ENCODE data around the gene VAV2.

The VAV2 gene

DNA sequence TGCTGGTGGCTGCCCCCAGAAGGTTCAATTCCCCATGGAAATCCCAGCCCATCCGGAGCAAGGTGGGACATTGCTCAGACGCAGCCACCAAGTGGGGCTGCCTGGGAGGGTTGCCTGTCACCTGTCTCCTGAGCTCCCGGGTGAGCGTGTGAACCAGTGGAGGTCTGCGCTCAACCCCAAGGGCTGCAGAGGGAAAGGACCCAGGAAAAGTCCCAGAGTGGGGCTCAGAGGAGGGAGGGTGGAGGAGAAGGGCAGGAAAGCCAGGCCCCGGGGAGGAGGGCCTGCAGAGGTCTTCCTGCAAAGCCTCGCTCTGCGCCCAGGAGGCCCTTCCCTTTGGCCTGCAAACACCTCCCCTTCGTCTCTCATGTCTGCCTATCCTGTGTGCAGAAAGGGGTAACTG, 134.5 kb downstream of the VAV2 start:
- no peak for DNase-seq

DNA sequence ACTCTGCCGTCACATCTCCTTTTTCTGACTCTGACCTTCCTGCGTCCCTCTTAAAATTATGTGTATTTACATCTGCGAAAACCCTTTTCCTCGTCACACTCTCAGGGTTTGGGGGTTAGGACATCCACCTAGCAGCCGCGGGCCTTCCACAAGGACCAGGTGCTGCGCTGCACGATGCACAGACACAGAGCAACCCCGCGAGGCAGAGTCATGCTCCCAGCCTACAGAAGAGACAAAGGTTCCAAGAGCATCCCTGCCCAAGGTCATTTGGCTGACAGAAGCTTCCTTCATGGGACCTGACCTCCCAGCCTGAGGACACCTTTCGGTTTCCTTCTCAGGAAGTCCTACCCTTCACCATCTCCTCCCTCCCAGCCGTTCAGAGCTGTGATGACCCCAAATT, 135.3 kb downstream of the VAV2 start:
- no peak for DNase-seq

DNA sequence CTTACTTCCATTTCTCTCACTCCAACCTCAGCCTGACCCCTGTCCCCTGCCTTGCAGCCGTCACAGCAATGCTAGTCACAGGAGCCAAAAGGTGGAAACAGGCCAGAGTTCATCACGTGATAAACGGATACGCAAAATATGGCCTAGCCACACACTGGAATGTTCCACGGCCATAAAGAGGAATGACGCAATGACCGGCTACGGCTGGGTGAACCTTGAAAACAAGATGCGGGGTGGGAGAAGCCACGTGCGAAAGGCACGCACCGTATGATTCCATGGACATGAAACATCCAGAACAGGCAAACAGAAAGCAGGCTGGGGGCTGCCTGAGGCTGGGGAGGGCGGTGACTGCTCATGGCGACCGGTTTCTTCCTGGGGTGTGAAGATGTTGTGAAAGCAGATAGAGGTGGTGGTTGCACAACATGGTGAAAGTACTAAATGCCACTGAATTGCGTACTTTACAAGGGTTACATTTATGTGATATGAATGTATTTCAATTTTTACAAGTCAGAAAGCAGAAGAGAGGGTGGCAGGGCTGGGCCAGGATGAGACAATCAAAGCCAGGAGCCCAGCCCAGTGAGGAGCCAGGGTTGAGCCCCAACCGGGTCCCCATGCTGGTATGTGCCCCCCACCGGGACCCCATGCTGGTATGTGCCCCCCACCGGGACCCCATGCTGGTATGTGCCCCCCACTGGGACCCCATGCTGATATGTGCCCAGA, 136.2 kb downstream of the VAV2 start:
- no peak for DNase-seq

DNA sequence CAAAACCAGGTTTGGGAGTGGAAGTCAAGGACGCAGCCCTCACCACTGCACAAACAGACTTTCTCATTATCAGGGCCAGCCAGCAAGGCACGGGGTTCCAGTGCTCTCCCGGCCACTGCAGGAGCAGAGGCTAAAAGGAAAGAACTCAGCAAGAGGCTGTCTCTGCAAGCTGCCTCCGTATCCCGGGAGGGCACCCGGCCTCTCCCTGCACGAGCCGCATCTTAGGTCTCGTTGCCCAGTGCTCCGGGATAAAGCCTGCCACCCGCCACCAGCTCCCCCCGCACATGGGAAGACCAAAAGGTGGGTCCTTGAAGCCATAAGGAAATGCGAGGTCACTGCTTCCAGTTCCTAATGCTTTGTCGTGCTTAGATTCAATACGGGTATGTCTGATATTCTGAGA, 136.8 kb downstream of the VAV2 start:
- no peak for DNase-seq

DNA sequence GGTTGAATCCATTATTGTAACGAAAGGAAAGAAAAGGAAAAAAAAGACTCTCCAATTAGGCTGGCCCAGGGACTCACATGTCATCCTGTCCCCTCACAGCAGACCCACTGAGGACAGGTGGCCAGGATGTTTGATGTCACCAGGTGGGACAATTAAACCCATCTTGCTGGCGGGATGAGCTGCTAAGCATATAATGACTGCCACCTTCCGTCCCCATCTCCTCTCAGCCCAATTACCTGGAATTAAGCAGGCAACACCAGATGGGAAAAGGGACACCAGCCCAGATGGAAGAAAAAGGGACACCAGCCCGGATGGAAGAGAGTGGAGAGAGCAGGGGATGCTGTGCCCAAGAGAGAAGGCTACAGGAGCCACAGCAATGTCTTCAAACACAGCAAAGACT, 137.4 kb downstream of the VAV2 start:
- no peak for DNase-seq

DNA sequence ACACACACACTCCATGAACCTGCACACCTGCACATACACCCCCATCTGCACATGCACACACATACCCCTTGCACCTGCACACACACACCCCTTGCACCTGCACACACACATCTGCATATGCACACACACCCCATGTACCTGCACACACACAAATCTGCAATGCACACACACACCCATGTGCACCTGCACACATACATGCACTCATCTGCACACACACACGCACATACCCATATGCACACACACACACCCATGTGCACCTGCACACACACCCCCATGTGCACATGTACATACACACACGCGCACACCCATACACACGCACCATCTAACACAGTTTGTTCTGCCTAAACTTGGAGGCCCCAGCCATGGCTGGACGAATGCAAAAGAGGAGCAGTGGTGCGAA, 138.1 kb downstream of the VAV2 start:
- no peak for DNase-seq

DNA sequence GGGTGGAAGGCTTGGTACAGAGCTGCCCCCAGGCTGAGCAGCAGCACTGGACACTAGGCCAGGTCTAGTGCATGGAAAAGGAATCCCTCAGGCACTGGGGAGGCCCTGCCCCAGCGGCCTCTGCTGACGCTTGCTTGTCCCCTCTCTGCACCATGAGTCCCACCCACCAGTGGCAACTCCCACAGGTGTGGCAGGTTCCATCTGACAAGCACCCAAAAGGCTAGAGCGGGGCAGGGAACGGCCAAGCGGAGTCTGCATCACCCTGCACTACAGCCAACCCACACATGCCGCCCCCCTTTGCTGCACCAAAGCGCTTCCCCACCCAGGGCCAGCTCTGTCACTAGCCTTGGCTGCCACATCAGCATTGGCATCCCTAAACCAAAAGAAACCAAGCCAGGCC, 138.8 kb downstream of the VAV2 start:
- DNase-seq = no peak

DNA sequence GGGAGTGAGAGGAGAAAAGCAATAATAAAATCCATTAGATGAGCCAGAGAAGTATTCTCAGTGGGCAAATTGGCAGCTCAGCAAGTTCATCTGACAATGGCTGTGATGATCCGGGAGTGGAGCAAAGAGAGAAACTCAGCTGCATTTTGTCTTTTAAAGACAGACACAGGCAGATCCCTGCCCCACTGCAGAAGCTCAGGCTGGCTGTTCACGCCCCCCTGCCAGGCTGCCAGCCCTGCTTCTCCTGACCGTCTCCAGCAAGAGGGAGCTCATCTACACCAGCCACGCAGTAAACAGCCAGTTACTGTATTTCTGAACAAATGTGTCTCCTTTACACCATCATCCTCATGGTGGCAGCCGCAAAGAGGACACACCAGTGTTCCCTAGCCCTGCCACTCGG, 139.7 kb downstream of the VAV2 start:
- peak in 20 of 58 donors; percentile 10 to 38 (median 24) for DNase-seq

DNA sequence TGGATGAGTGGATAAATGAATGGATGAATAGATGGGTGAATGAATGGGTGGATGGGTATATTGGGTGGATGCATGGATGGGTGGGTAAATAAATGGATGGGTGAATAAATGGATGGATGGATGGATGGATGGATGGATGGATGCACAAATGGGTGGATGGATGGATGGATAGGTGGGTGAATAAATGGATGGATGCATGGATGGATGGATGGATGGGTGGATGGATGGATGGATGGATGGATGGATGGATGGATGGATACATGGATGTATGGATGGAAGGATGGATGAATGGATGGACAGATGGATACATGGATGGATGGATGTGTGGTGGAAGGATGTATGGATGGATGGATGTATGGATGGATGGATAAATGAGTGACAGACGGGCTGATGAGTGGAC, 140.4 kb downstream of the VAV2 start:
- DNase-seq = no peak

DNA sequence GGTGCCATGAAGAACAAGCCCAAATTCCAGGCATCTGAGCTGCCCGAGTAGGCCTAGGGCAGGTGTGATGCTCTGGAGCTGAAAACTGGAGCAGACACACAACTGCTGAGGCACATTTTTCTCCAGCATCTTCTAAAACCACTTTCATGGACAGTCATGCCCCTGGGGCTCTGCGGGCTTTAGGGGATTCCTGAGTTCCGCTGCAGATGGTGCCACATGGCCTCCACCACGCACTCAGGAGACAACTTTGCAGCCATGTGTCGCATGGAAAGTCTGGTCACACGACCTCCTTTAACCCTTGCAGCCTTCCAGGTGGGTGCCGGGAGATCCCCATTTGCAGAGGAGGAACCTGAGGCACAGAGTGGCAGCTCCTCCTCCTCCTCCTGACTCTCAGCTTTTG, 141.2 kb downstream of the VAV2 start:
- no peak for DNase-seq

DNA sequence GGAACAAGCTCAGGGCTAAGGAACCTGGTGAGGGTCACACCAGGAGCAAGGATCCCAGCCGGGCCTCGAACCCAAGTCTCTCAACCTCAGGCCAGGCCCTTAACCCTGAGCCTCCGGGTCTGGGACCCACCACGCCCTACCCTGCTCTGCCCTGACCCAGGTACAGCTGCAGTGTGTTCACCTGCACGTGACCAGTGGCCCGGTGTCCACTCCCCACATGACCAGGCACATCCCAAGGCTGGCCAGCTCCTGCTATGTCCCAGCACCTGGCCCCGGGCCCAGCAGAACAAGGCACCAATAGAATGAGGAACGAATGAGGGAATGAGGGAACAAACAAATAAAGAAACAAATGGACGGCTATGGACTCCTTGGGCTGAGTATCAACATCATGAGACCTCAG, 142.0 kb downstream of the VAV2 start:
- no peak for DNase-seq

DNA sequence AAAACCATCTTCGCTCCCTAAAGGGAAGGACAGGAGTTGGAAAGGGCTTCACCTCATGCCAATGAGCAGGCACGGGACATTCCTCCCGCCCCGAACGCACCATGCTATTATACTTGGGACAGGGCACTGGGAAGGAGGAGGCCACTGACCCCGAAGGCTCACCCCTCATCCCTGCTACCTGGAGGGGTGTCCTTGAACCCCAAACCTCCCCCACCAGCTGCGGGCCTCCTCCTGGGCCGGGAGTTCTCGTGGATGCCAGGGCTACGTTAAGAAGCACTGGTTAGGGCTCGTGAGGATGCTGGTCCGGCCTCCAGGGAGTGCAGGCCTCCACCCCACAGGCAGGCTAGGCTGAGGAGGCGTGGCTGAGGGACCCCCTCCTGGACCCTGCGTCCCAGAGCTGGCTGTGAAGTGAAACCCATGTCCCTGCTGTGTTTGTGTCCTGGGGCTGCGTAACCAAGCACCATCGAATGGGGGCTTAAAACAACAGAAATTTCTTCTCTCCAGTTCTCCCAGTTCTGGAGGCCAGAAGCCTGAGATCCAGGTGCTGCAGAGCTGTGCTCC, 142.9 kb downstream of the VAV2 start:
- no peak for DNase-seq

DNA sequence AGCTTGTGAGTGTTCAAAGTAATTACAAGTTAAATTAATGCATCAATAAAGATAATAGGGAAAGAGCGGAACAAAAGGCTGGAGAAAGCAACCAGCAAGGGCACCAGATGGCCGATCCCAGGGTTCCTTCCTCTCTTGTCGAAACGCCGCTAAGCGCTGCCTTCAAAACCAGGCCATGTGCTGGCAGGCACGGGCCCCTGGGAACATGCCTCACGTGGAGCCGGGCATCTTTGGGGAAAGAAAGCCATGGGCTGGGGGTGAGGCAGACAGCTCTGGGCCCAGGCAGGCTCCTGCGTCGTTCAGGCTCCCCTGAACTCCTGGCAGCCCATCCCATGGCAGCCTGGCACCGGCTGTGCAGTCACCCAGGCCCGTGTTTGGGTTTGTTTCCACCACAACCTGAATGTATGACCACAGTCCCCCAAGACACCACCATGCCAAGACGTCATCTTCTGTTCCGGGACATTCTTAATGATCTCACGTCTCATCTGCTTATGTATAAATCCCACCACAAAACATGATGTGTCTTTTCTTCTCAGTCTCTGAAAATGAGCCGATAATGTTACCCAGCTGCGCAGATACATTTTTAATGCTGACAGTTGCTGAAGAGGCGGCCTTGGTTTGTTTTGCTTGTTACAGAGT, 143.5 kb downstream of the VAV2 start:
- DNase-seq = no peak

DNA sequence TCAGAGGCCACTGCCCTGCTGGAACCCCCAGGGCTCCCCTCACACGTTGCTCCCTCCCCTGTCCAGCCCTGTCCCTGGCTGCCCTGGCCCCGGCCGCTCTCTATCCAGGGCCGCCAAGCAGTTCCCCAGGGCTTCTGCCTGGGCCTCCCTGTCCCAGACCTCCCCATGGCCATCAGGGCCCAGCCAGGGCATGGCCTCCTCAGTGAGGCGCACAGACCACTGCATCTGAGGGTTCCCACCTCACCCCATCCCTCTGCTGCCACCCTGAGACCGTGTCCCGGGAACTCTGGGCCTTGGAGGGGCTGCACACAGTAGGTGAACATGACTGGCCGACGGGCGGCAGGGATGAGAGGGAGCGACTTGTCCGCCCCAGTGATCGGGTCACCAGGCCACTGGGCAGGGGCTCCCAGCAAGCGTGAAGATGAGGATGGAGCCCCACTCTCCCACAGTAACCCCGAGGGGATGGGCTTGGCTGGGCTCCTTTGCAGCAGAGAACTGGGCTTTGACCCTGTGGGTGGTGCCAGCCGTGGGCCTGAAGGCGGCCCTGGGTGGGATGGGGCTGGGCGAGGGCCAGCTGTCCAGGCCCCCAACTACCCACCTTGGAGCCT, 145.5 kb downstream of the VAV2 start:
- no peak for DNase-seq

DNA sequence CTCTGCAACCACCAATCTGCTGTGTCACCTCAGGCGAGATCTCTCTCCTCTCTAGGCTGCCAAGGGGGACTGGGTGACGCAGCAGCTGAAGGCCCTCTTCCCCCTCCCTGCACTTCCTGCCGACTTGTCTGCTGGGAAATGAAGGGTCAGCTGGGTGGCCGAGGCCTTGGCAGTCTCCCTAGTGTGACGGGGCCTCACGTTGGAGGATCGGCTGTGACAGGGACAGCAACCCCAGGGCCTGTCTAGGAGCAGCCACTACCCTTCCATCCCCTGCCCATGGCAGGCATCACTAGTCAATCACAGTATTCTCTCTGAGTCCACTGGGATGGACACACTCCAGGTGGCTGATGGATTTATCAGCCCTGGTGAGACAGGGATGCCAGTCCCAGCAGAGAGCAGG, 146.7 kb downstream of the VAV2 start:
- peak in 32 of 58 donors; percentile 6 to 59 (median 22) for DNase-seq

DNA sequence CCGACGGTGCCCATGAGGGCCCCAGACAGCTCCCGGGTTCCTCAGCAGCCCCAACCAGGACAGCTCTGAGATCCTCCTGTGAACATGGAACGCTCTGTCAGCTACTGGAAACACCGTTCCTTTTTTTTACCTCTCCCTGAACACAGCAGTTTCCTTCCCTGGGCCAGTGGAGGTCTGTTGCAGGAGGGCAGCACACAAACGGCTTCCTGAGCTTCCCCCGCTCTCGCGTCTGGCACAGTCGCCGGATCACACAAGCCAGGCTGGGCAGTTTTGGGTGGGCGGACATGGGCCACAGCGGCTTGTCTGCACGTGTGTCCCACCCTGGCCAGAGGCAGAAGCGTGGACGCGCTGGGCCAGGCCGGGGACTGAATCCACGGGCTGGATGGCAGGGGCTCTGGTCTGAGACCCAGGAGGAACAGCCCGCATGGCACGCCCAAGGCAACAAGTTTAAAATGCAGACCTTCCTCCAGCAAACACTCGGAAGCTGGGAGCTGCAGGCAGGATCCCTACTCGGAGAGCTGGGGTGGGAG, 147.2 kb downstream of the VAV2 start:
- no peak for DNase-seq

DNA sequence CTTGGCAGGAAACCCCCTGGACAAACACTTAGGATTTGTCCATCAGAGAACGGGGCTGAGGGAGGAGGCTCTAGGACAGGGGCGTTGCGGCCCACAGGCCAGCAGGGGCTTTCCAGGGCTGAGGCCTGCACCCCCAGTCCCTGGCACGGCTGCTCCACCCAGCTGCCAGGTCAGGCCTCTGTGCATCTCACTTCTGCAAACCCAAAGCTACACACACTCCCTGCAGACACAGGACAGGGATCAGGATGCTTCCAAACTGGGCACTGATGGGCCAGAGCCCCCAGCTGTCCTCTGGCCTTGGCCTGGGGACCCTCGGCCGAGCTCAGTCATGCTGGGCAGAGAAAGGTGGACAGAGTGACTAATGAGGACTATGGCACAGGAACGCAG, 147.7 kb downstream of the VAV2 start:
- no peak for DNase-seq

DNA sequence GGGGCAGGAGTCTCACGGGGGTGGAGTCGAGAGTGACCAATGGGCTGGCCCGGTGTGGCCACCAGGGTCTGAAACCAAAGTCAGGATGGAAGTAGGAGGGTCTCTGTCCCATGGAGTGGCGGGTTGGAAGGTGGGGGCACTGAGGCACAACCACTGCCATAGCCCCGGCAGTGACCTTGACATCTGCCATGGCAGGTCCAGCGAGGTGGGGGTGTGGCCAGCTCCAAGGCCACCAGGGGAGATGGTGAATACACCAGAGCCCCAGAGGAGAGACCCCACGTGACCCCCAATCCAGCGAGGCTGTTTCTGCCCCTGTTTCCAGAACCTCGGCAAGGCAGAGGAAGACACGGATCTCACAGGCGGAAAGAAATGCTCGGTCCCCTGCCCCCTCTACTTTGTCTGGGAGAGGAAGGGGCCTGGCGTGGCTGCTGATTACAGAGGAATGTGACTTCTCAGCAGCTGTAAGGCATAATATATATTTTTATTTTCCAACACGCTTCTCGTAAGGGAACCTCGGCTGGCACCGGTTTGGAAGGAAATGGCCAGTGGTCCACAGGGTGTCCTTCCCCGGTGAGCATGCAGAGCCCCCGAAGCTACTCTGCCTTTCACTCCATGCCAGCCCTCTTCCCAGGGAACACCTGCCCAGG, 148.2 kb downstream of the VAV2 start:
- no peak for DNase-seq

DNA sequence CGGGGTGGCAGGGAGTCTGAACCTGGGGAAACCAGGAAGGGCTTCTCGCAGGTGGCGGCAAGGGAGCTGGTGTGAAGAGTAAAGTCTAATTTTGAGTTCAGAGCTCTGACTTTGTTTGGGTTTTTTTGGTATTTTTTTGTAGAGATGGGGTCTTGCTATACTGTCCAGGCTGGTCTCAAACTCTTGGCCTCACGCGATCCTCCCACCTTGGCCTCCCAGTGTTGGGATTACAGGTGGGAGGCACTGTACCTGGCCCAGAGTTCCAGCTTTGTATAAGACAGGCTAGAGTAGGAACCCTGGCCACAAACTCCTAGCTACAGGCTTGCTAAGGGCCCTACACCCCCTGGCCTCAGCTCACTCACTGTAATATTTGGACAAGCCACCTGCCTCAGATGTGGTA, 148.9 kb downstream of the VAV2 start:
- DNase-seq = no peak

DNA sequence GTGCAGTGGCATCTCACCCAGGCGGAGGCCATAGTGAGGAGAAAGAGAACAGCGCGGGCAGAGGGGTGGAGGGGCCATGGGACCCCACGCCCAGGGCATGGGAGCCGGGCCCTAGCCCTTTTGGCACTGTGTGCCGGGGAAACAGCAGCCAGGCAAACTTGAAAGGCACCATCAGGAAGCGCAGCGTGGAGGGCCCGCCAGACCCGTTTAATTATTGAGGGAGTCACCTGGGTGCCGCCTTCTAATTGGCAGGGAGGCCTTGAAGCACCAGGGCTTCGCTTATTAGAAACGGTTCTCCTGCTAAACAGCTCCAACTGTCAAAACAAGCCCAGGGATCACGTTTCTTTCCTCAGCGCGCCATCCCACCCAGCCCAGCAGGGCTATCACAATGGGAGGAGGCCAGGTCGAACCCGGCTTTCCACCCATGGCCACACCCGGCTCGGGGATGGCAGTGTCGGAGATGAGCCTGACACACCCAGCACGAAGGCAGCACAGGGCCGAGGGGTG, 149.3 kb downstream of the VAV2 start:
- no peak for DNase-seq

DNA sequence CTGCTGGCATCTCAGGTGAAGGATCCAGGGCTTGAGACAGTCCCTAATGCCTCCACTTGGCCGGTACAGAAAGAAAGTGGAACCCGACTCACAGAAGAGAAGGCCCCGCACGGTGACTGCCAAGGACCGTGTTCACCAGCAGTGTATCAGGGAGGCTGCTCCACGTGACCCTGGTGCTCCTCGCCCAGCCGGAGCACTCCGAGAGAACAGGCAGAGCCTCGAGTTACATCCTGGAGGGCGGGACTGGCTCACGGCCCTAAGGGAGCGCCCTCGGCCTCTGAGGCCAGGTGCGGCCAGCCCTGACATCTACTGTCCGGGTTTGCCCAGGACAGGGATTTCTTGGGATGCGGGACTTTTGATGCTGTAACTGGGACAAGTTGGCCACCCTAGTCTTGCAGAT, 149.9 kb downstream of the VAV2 start:
- no peak for DNase-seq
